Ectodermal cell (in vitro differentiated cells): ENCODE measurements around the gene CKLF. TPM values are rescaled to one million over a fixed set of nuclear protein-coding genes. Genes with fewer than 3 reads are reported as not detected.

Source experiments
- H3K27ac ChIP-seq: 2 replicates; pipeline ENCODE4 v1.7.0; 2013; ENCODE audit warnings: mild to moderate bottlenecking, low read depth, low read length; ENCODE audit not compliant: insufficient read depth, poor library complexity, severe bottlenecking
- H3K27me3 ChIP-seq: 2 replicates; pipeline ENCODE4 v1.7.0; 2013; ENCODE audit warnings: mild to moderate bottlenecking, low read length; ENCODE audit not compliant: insufficient read depth, control insufficient read depth, poor library complexity, severe bottlenecking
- H3K36me3 ChIP-seq: one replicate; pipeline ENCODE4 v1.7.0; 2013; ENCODE audit warnings: low read length; ENCODE audit not compliant: control insufficient read depth, insufficient read depth
- H3K4me1 ChIP-seq: one replicate; pipeline ENCODE4 v1.7.0; 2013; ENCODE audit warnings: low read length; ENCODE audit not compliant: control insufficient read depth, insufficient read depth
- H3K4me3 ChIP-seq: 2 replicates; pipeline ENCODE4 v1.7.0; 2013; ENCODE audit warnings: low read depth, low read length, control low read depth; ENCODE audit not compliant: insufficient read depth
- H3K9me3 ChIP-seq: 2 replicates; pipeline ENCODE4 v1.7.0; 2013; ENCODE audit warnings: mild to moderate bottlenecking, low read length, moderate library complexity; ENCODE audit not compliant: control insufficient read depth
- WGBS, 2 experiments: methylation state at CpG; one replicate each; pipeline ENCODE4 v1.1.7; 2013; ENCODE audit warnings: missing lambda C conversion rate in 2 of 2; 5-methylcytosine and 5-hydroxymethylcytosine counted together
- polyA plus RNA-seq, 4 experiments: library from polyadenylated mRNA; stranded (reverse); fragments of 50-300 nt; gene quantifications; one replicate each; pipeline ENCODE4 v1.2.3, GENCODE V29; 2013

CKLF gene, protein sequence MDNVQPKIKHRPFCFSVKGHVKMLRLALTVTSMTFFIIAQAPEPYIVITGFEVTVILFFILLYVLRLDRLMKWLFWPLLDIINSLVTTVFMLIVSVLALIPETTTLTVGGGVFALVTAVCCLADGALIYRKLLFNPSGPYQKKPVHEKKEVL
- 24.6 TPM for polyA plus RNA-seq (2013, experiment 1 of 4)
- 22.4 TPM for polyA plus RNA-seq (2013, experiment 2 of 4)
- 27.9 TPM for polyA plus RNA-seq (2013, experiment 3 of 4)
- polyA plus RNA-seq (2013, experiment 4 of 4), result 36.0 TPM

GRCh38 chr16:66552286-66553177, at the start of gene CKLF:
TSS of gene CKLF (plus strand) at chr16:66552576. CDS start at chr16:66552716, 140 bp downstream.
- Histone ChIP-seq H3K27me3 (peaks cover 13% of the 10 kb centered on the region), H3K9me3 (no peaks in the 10 kb centered on the region), H3K4me1 (no peaks in the 10 kb centered on the region), H3K27ac (no peak within 1 kb of the TSS), H3K36me3 (no peaks in the 10 kb centered on the region), H3K4me3 (peak within 1 kb of the TSS; percentile 45)
- 27 to 28% methylated on average over 63 of the region's 63 CpGs for WGBS, 2 experiments

- H3K36me3 ChIP-seq, result no peaks in the 10 kb centered on the region
Observed at GRCh38 chr16:66503030-66503429, 49.3 kb upstream of the CKLF start.

GRCh38 chr16:66503612-66504011, 48.8 kb upstream of the CKLF start:
- Histone ChIP-seq H3K9me3 (no peaks in the 10 kb centered on the region), H3K27me3 (no peaks in the 10 kb centered on the region), H3K36me3 (no peaks in the 10 kb centered on the region), H3K4me1 (no peaks in the 10 kb centered on the region), H3K27ac (no peak overlapping the region), H3K4me3 (no peak overlapping the region)
- WGBS, 2 experiments, result 89% methylated on average over 2 of the region's 3 CpGs; no CpG with 5 or more reads in 1 of the 2 experiments

More at GRCh38 chr16:66503030-66503429, 49.3 kb upstream of the CKLF start:
- Histone ChIP-seq H3K4me3 (no peak overlapping the region), H3K9me3 (no peaks in the 10 kb centered on the region), H3K4me1 (no peaks in the 10 kb centered on the region), H3K27me3 (no peaks in the 10 kb centered on the region), H3K27ac (no peak overlapping the region)
- 91 to 93% methylated on average over 2 of the region's 2 CpGs for WGBS, 2 experiments

- Histone ChIP-seq H3K27me3 (no peaks in the 10 kb centered on the region), H3K4me3 (no peak overlapping the region), H3K27ac (no peak overlapping the region), H3K36me3 (no peaks in the 10 kb centered on the region), H3K4me1 (peaks cover 23% of the 10 kb centered on the region), H3K9me3 (no peaks in the 10 kb centered on the region)
- 89% methylated on average over 4 of the region's 4 CpGs for WGBS, 2 experiments
Observed at GRCh38 chr16:66507731-66508239, 44.6 kb upstream of the CKLF start.

GRCh38 chr16:66508248-66508913, 44.0 kb upstream of the CKLF start:
- Histone ChIP-seq H3K27ac (no peak overlapping the region), H3K36me3 (no peaks in the 10 kb centered on the region), H3K4me3 (no peak overlapping the region), H3K4me1 (peaks cover 23% of the 10 kb centered on the region), H3K27me3 (no peaks in the 10 kb centered on the region), H3K9me3 (no peaks in the 10 kb centered on the region)
- 91 to 95% methylated on average over 7 of the region's 7 CpGs for WGBS, 2 experiments

GRCh38 chr16:66508914-66509496, 43.4 kb upstream of the CKLF start:
- H3K4me3 ChIP-seq, result no peak overlapping the region
- no peaks in the 10 kb centered on the region for H3K36me3 ChIP-seq
- peaks cover 23% of the 10 kb centered on the region for H3K4me1 ChIP-seq
- H3K27me3 ChIP-seq, result no peaks in the 10 kb centered on the region
- WGBS, 2 experiments, result 90 to 96% methylated on average over 8 to 9 of the region's 9 CpGs
- H3K27ac ChIP-seq, result no peak overlapping the region
- no peaks in the 10 kb centered on the region for H3K9me3 ChIP-seq

GRCh38 chr16:66509576-66509975, 42.8 kb upstream of the CKLF start:
- H3K36me3 ChIP-seq, result no peaks in the 10 kb centered on the region
- H3K4me3 ChIP-seq, result no peak overlapping the region
- no peak overlapping the region for H3K27ac ChIP-seq
- WGBS, 2 experiments, result 89 to 93% methylated on average over 5 of the region's 5 CpGs
- H3K27me3 ChIP-seq, result no peaks in the 10 kb centered on the region
- no peaks in the 10 kb centered on the region for H3K9me3 ChIP-seq
- peaks cover 23% of the 10 kb centered on the region for H3K4me1 ChIP-seq

DNA sequence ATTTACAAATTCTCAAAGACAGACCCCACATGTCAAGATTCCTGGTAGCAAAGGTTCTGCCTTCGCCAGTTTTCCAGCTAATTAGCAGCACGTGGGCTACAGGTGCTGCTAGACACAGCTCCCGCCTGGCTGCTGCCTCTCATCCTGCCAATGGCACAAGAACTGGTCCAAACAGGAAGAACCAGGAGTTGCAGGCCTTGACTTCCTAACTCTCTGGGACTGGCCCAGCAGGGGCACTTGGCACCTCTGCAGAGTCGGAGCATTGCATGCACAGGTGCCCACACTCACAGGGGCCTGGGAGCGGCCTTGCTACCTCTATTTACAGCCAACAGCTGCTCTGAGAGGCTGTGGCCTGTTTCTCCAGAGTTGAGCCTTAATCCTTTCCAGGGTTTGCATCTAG, 42.1 kb upstream of the CKLF start:
- no peak overlapping the region for H3K4me3 ChIP-seq
- H3K9me3 ChIP-seq, result no peaks in the 10 kb centered on the region
- no peak overlapping the region for H3K27ac ChIP-seq
- H3K4me1 ChIP-seq, result peaks cover 23% of the 10 kb centered on the region
- no peaks in the 10 kb centered on the region for H3K27me3 ChIP-seq
- no peaks in the 10 kb centered on the region for H3K36me3 ChIP-seq
- 91 to 92% methylated on average over 5 of the region's 5 CpGs for WGBS, 2 experiments

DNA sequence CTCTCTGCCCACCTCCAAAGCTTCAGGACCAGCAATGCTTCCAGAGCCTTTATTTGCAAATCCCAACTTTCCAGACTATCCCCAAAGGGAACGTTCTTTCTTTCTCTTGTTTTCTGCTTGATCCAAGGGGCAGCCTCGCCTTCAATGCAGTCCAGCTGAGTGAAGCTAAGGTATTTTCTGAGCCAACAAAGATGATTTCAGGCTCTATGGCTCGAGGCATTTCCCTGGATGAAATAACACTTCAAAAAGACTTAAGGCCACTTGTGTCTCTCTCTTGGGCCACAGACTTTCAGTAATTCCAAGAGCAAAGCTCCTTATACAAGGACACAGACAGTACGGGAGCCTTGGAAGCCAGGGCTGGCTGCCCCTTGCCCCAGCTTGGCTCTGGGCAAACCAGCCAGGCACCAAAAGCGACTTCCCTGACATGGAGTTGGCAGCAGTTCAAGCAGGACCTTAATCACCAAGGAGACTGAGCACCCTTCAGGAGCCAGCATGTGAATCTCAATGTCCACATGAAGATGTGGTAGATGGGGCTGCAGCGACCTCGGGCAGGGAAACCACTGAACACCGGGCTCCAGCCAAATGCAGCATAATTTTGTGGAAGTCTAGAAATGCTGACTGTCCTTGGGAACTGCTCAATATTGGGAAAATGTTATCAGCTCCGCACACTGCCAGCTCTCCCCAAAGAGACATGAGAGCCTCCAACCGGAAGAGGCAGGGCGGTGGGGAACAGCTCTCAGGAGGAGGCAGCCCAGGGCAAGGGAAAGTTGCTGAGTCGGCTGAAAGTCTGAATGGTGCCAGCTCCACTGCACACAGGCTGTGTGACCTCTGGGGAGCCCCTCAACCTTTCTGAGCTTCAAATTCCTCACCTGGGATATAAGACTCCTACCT, 41.4 kb upstream of the CKLF start:
- H3K9me3 ChIP-seq, result no peaks in the 10 kb centered on the region
- peak overlapping the region; percentile 13 for H3K27ac ChIP-seq
- 81 to 82% methylated on average over 12 of the region's 12 CpGs for WGBS, 2 experiments
- no peaks in the 10 kb centered on the region for H3K27me3 ChIP-seq
- H3K4me3 ChIP-seq, result no peak overlapping the region
- no peaks in the 10 kb centered on the region for H3K36me3 ChIP-seq
- peaks cover 23% of the 10 kb centered on the region for H3K4me1 ChIP-seq
